Esophagus mucosa (tissue), 1 donor: Measurements from ENCODE around the gene IGFLR1. TPM values are rescaled to one million over a fixed set of nuclear protein-coding genes. Genes with fewer than 3 reads are reported as not detected.
A peak's percentile ranks its signal among the peaks of the same experiment; 100 is the strongest.

Source experiments
- ATAC-seq: fragments of 200-7000 bp; cut with Tn5 transposase; one replicate; pipeline ENCODE4 v1.9.1; 2020
- total RNA-seq: library from RNA; stranded (reverse); gene quantifications from one replicate; pipeline ENCODE4 v1.2.4, GENCODE V29; 2023
- donor health status: DM: yes; HTN: yes; CAD: no.

IGFLR1 gene
- total RNA-seq, 1 donor from 2014 or later, result 2.4 TPM

- ATAC-seq, result no peak
Measured at GRCh38 chr19:35723671-35724070, 18.6 kb downstream of the IGFLR1 start.

GRCh38 chr19:35722897-35723296 lies 19.4 kb downstream of the IGFLR1 start:
- no peak for ATAC-seq

- ATAC-seq, result no peak
Measured at GRCh38 chr19:35722461-35722860, 19.8 kb downstream of the IGFLR1 start.

- ATAC-seq, result no peak
Measured at GRCh38 chr19:35721374-35721773, 20.9 kb downstream of the IGFLR1 start.

- ATAC-seq, result no peak
Measured at GRCh38 chr19:35720648-35721047, 21.6 kb downstream of the IGFLR1 start.

GRCh38 chr19:35720163-35720524 lies 22.1 kb downstream of the IGFLR1 start:
- ATAC-seq, result no peak

- ATAC-seq, result no peak
Measured at GRCh38 chr19:35719402-35720162, 22.7 kb downstream of the IGFLR1 start.

- ATAC-seq, result no peak
Measured at GRCh38 chr19:35718345-35719041, 23.8 kb downstream of the IGFLR1 start.

- peak; percentile 74 for ATAC-seq
Measured at GRCh38 chr19:35717665-35718344, 24.4 kb downstream of the IGFLR1 start, which contains the start of gene KMT2B. Gene KMT2B (plus strand): TSS chr19:35718003. CDS start chr19:35718019, 16 bp downstream.

- ATAC-seq, result peak; percentile 90
Measured at GRCh38 chr19:35716801-35717664, 25.2 kb downstream of the IGFLR1 start.

GRCh38 chr19:35715981-35716800 lies 26.1 kb downstream of the IGFLR1 start:
- ATAC-seq, result peak; percentile 4

GRCh38 chr19:35715355-35715809 lies 26.9 kb downstream of the IGFLR1 start:
- ATAC-seq, result no peak

- ATAC-seq, result no peak
Measured at GRCh38 chr19:35714601-35715354, 27.5 kb downstream of the IGFLR1 start.

- ATAC-seq, result no peak
Measured at GRCh38 chr19:35713904-35714495, 28.3 kb downstream of the IGFLR1 start.

- no peak for ATAC-seq
Measured at GRCh38 chr19:35713506-35713850, 28.8 kb downstream of the IGFLR1 start.

GRCh38 chr19:35712567-35713505 lies 29.4 kb downstream of the IGFLR1 start:
- no peak for ATAC-seq

GRCh38 chr19:35710784-35711723 lies 31.2 kb downstream of the IGFLR1 start:
- ATAC-seq, result peak; percentile 51

GRCh38 chr19:35708391-35708790 lies 33.9 kb downstream of the IGFLR1 start:
- peak; percentile 22 for ATAC-seq
